ENCODE results near the gene LGALS9C.
"Not testable (repeated sequence)": the region's sequence is repeated elsewhere in the genome, so short reads cannot be mapped to it uniquely, and the experiment has no call there.

LGALS9C gene

DNA sequence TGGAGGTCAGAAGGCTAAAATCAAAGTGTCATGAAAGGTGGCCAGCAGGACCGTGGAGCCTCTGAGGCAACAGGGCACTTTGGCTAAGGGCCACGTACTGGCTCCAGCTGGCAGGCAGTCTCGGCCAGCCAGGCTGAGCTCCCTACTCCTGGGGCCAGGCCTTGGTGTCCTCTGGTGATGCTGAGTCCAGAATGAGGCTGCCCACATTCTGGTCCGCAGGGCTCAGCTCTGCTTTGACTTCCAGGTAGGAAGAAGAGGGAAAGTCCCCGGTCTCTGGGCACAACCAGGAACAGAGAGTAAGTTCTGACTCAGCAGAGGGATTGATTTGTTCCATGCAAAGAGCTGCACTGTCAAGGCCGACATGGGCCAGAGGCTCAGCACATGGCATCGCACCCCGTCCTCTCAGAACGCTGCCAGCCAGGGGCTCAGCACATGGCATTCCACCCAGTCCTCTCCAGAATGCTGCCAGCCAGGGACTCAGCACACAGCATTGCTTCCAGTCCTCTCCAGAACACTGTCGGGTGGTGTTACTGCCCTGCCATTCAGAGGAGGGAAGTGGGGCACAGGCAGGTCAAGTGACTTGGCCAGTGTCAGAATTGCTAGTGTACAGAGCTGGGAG lies 2.5 kb downstream of the LGALS9C start:
- DNase-seq: not testable (repeated sequence)

- not testable (repeated sequence) for DNase-seq
These were observed 5.2 kb downstream of the LGALS9C start for GRCh38 chr17:18481775-18482174.

DNA sequence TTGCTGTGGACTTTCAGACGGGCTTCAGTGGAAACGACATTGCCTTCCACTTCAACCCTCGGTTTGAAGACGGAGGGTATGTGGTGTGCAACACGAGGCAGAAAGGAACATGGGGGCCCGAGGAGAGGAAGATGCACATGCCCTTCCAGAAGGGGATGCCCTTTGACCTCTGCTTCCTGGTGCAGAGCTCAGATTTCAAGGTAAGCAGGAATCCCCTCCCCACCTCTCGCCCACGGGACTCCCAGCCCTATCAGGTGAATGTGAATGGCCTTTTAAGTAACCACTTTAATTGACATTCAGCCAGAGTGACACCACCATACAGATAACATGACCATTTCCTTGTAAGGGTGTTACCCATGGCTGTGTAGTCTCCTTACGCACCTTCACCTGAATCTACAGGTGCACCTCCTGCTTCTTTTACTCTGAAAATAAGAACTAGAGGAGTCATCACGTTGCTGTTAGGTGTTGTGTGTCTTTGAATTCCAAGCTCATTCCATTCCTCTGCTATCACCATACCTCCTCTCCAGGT lies 9.4 kb downstream of the LGALS9C start:
- not testable (repeated sequence) for DNase-seq

DNA sequence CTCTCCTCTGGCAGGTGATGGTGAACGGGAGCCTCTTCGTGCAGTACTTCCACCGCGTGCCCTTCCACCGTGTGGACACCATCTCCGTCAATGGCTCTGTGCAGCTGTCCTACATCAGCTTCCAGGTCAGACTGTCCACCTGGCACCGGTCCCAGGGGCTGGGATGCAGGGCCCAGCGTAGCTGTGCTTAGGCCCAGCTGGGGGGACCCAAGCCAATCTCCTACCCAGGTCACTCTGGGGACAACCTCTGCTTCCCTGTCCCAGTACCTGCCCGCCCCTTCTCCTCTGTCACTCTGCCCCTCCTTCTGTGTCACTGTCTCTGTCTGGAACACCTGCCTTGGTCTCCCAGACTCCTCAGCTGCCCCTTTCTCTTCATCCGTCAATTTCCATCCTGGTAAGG lies 11.0 kb downstream of the LGALS9C start:
- not testable (repeated sequence) for DNase-seq

- DNase-seq: not testable (repeated sequence)
These were observed 12.0 kb downstream of the LGALS9C start for GRCh38 chr17:18488622-18489021.

- DNase-seq: not testable (repeated sequence)
These were observed 13.4 kb downstream of the LGALS9C start for GRCh38 chr17:18490016-18490415.

DNA sequence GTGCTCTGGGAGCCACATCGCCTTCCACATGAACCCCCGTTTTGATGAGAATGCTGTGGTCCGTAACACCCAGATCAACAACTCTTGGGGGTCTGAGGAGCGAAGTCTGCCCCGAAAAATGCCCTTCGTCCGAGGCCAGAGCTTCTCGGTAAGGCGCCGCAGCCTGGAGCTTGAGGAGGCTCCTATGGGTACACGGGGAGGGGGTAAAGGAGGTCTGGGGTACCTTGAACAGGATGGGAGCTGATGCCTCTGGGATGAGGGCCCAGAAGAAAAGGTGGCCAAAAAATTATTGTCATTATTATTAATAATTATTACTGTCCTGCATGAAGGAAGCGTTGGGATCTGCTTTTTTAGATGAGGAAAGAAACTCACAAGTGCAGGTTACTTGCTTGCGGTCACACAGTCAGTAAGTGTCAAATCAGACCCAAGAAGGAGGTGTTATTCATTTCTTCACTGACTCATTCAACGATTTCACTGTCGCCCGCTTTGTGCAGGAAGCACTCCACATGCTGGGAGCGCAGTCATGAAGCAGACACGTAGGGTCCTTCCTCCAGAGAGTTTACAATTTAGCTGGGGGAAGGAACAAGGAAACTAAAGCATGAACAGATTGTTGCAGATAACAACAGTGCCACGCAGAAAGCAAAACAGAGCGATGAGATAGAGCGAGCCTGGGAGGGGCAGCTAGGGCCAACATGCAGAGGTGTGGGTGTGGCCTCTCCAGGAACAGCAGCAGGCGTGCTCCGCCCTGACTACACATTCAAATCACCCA lies 16.3 kb downstream of the LGALS9C start:
- peak; percentile 8 for DNase-seq

DNA sequence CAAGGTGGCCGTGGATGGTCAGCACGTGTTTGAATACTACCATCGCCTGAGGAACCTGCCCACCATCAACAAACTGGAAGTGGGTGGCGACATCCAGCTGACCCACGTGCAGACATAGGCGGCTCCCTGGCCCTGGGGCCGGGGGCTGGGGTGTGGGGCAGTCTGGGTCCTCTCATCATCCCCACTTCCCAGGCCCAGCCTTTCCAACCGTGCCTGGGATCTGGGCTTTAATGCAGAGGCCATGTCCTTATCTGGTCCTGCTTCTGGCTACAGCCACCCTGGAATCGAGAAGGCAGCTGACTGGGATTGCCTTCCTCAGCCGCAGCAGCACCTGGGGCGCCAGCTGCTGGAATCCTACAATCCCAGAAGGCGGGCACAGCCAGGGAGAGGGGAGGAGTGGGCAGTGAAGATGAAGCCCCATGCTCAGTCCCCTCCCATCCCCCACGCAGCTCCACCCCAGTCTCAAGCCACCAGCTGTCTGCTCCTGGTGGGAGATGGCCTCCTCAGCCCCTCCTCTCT lies 17.7 kb downstream of the LGALS9C start:
- not testable (repeated sequence) for DNase-seq

GRCh38 chr17:18497044-18497443 lies 20.5 kb downstream of the LGALS9C start:
- not testable (repeated sequence) for DNase-seq

DNA sequence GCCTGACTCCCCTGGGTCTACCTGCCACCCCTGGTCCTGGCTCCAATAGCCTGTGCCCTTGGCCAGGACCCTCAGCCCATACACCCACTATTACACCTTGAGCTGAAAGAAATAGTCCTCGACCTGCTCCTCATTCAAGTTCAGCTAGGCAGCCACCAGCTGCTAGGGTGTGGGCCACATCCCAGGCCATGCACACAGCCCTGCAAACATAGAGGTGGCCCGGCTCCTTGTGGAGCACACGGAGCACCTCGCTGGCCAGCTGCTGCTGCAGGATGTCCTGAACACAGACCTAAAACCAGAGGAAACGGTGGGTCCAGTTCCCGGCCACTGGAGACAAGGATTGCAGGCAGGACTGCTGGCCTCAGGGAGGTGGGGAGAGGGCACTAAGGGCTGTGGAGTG lies 22.5 kb downstream of the LGALS9C start:
- DNase-seq: not testable (repeated sequence)

GRCh38 chr17:18499756-18500155 lies 23.2 kb downstream of the LGALS9C start:
- not testable (repeated sequence) for DNase-seq

GRCh38 chr17:18500281-18500680 lies 23.7 kb downstream of the LGALS9C start:
- DNase-seq: not testable (repeated sequence)

DNA sequence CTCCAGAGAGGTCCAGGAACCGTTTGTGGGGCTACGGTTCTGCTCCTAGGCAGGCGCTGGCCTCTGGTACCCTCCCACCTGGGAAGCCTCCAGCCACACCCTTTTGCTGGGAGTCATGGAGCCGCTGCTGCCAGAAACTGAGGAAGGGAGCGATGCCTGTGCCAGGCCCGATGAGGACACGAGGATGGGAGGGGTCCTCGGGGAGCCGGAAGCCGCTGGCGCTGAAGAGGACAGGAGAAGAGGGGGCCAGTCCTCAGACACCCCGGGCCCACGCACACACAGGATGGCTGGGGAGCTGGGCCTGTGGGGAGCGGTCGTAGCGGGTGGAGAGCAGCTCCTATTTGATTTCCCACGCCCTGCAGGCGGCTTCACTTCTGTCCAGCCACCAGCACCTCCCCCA lies 24.2 kb downstream of the LGALS9C start:
- not testable (repeated sequence) for DNase-seq

DNA sequence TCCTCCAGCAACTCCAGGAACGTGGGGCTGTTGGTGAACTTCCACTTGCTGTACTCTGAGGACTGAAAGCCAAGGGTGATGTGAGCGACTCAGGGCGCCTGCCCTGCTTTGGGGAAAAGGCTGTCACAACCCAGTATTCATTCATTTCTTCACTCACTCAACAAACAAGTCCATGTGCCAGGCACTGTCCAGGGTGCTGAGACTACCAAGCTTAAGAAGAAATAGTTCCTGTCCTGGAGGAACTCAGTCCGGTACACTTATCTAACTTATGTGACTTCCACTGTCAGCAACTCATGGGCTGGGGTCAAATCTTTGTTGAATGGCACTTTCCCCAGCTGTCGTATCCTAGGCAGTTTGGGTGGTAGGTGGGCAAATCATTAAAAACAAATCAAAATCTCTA lies 26.6 kb downstream of the LGALS9C start:
- DNase-seq: not testable (repeated sequence)

GRCh38 chr17:18507729-18508128 lies 31.1 kb downstream of the LGALS9C start:
- DNase-seq: not testable (repeated sequence)

GRCh38 chr17:18508667-18509066 lies 32.1 kb downstream of the LGALS9C start:
- not testable (repeated sequence) for DNase-seq

GRCh38 chr17:18521100-18521499 lies 44.5 kb downstream of the LGALS9C start:
- not testable (repeated sequence) for DNase-seq

DNA sequence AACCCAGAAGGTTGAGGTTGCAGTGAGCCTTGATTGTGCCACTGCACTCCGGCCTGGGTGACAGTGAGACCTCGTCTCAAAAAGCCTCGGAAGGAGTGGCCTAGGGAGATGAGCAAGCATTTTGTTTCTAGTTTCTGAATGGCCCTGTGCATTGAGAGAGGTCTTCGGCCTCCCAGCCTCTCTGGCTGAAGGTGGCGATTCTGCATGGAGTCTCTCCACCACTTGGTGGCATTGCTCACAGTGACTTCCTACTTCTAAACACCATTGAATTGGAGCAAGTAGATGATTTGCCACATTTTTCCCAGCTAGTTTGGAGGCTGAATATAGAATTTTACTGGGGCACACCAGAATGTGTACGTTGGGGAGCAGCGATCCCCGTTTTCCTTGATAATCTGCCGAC lies 48.4 kb downstream of the LGALS9C start:
- DNase-seq: not testable (repeated sequence)

DNA sequence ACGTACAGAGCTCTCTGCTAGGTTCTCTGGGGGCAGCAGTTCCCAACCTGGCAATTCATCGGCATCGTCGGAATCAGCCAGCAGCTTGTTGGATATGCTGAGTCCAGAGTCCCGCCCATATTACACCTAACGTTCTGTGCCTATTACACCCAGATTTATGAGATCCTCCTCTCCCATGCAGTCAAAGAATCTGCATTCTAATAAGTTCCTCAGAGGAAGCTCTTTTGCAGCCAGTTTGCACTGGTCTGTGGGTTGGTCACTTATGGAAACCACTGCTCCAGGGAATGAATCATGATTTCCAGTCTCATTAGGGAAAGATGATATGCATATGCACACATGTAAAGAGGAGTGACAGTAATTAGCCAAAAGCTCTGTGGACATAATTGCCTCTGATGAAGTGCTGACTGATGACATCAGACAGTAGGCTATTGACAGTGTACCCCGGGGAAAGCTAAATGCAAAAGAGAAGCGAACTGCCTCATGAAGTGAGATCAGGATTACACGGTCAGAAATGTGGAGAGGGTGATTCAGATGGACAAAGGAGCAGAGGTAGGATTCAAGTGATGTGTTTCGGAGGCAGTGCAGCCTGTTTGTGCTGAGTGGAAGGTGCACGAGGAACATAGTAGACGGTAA lies 49.7 kb downstream of the LGALS9C start:
- DNase-seq: not testable (repeated sequence)

GRCh38 chr17:18527354-18527753 lies 50.8 kb downstream of the LGALS9C start:
- DNase-seq: not testable (repeated sequence)

- DNase-seq: not testable (repeated sequence)
These were observed 51.8 kb downstream of the LGALS9C start for GRCh38 chr17:18528435-18528834.

GRCh38 chr17:18528899-18529500 lies 52.4 kb downstream of the LGALS9C start:
- DNase-seq: not testable (repeated sequence)

- DNase-seq: not testable (repeated sequence)
These were observed 53.8 kb downstream of the LGALS9C start for GRCh38 chr17:18530405-18530804.
